DMS53 (cell line): ENCODE measurements around the gene PLEKHJ1.
"Not testable (repeated sequence)": the region's sequence is repeated elsewhere in the genome, so short reads cannot be mapped to it uniquely, and the experiment has no call there.

Experiments
- DNase-seq: peaks from one replicate; lab custom pipeline; 2025; lab: John Stamatoyannopoulos, UW

Gene PLEKHJ1

GRCh38 chr19:2219726-2220125, 16.4 kb downstream of the PLEKHJ1 start:
- DNase-seq, result no peak

GRCh38 chr19:2217591-2217990, 18.5 kb downstream of the PLEKHJ1 start:
- no peak for DNase-seq

GRCh38 chr19:2216361-2217225, 19.5 kb downstream of the PLEKHJ1 start:
- no peak for DNase-seq

- DNase-seq, result no peak
These were observed 20.8 kb downstream of the PLEKHJ1 start for GRCh38 chr19:2215281-2215751.

- DNase-seq, result no peak
These were observed 21.9 kb downstream of the PLEKHJ1 start for GRCh38 chr19:2214251-2214650.

- no peak for DNase-seq
These were observed 22.3 kb downstream of the PLEKHJ1 start for GRCh38 chr19:2213799-2214198.

- DNase-seq, result no peak
These were observed 23.0 kb downstream of the PLEKHJ1 start for GRCh38 chr19:2212861-2213711.

GRCh38 chr19:2210987-2211740, 25.0 kb downstream of the PLEKHJ1 start:
- no peak for DNase-seq

GRCh38 chr19:2210206-2210605, 25.9 kb downstream of the PLEKHJ1 start:
- DNase-seq, result no peak

GRCh38 chr19:2209408-2209807, 26.7 kb downstream of the PLEKHJ1 start:
- no peak for DNase-seq

GRCh38 chr19:2208975-2209374, 27.2 kb downstream of the PLEKHJ1 start:
- DNase-seq, result no peak

GRCh38 chr19:2207991-2208860, 27.9 kb downstream of the PLEKHJ1 start:
- no peak for DNase-seq

GRCh38 chr19:2207008-2207407, 29.1 kb downstream of the PLEKHJ1 start:
- DNase-seq, result no peak

GRCh38 chr19:2202366-2202765, 33.8 kb downstream of the PLEKHJ1 start:
- no peak for DNase-seq

GRCh38 chr19:2201473-2202148, 34.5 kb downstream of the PLEKHJ1 start:
- no peak for DNase-seq

GRCh38 chr19:2200624-2201294, 35.4 kb downstream of the PLEKHJ1 start:
- DNase-seq, result not testable (repeated sequence)

- no peak for DNase-seq
These were observed 36.1 kb downstream of the PLEKHJ1 start for GRCh38 chr19:2199861-2200623.

- no peak for DNase-seq
These were observed 36.9 kb downstream of the PLEKHJ1 start for GRCh38 chr19:2199215-2199614.

GRCh38 chr19:2198317-2198716, 37.8 kb downstream of the PLEKHJ1 start:
- no peak for DNase-seq
